Measurements from ENCODE around the gene CNDP2. TPM values are rescaled to one million over a fixed set of nuclear protein-coding genes. Genes with fewer than 3 reads are reported as not detected.

CNDP2 gene
- total RNA-seq, 1 donor from 2014 or later = 67.4 TPM

DNA sequence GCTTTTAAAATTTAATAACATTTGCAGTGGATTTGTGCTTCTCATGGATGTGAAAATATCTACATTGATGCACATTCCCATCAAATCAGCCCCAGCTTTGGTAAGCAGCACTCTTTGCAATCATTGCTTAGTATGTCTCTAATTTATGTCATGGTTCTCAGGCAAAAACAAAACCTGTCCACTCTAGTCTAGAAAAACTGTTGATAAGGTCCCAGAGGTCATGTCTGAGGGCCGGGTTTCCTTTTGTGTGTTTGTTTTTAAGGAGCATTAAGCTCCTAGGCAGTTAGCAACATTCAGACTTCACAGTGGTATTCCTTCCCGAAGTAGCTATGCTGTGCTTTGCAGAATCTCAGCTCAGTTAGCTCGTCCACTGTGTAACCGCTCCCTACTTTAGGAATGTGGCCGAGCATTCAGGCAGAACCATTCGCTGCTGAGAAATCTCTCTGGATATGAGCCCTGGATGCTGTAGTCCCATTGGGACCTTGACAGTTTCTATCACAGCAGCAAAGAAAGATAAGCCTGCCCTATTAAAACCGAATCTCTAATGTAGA is 43.1 kb upstream of the CNDP2 start:
- Histone ChIP-seq H3K27me3 (ENCODE audit: control insufficient read depth, insufficient read depth, low read length) (peaks cover 8% of the 10 kb centered on the region), H3K36me3 (ENCODE audit: control insufficient read depth, insufficient read depth, low read length) (no peaks in the 10 kb centered on the region), H3K4me3 (ENCODE audit: low read depth, low read length) (no peak overlapping the region)
- TF ChIP-seq CTCF (IDR thresholded peaks at IDR 0.05; ENCODE audit: insufficient read depth, low read length, severe bottlenecking) = no peak
- DNase-seq (ENCODE audit: low read depth) = no peak
- FAIRE-seq = no peak

GRCh38 chr18:74453642-74454198 is 42.4 kb upstream of the CNDP2 start:
- FAIRE-seq = peak; percentile 55
- peaks cover 8% of the 10 kb centered on the region for H3K27me3 ChIP-seq (ENCODE audit: control insufficient read depth, insufficient read depth, low read length)
- no peak for TF ChIP-seq CTCF (IDR thresholded peaks at IDR 0.05; ENCODE audit: insufficient read depth, low read length, severe bottlenecking)
- no peak overlapping the region for H3K4me3 ChIP-seq (ENCODE audit: low read depth, low read length)
- H3K36me3 ChIP-seq (ENCODE audit: control insufficient read depth, insufficient read depth, low read length) = no peaks in the 10 kb centered on the region
- DNase-seq (ENCODE audit: low read depth) = no peak

DNA sequence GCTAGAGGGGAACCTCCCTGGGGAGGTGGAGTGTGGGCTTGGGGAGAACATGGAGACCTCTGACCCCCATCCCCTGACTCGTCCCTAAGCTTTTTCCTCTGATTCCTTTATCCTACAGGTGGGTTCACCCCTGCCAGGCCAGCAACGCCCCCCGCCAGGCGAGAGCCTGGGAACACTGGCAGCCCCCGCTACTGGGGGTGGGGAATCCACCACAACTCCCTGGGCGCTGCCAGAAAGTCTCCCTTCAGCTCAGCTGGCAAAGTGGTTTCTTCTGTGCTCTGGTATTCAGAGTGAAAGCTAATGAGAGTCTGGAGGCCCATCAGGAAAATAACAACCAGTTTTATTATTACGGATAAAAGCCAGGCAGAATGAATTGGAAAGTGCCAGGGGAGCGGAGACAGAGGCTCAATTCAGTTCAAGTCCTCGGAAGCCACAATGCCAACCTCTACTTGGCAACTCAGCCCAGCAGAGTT is 41.8 kb upstream of the CNDP2 start:
- Histone ChIP-seq H3K27me3 (ENCODE audit: control insufficient read depth, insufficient read depth, low read length) (peaks cover 8% of the 10 kb centered on the region), H3K4me3 (ENCODE audit: low read depth, low read length) (no peak overlapping the region), H3K36me3 (ENCODE audit: control insufficient read depth, insufficient read depth, low read length) (no peaks in the 10 kb centered on the region)
- DNase-seq (ENCODE audit: low read depth) (no peak), FAIRE-seq (no peak)
- no peak for TF ChIP-seq CTCF (IDR thresholded peaks at IDR 0.05; ENCODE audit: insufficient read depth, low read length, severe bottlenecking)

GRCh38 chr18:74455386-74455785 is 40.8 kb upstream of the CNDP2 start:
- DNase-seq (ENCODE audit: low read depth) (no peak), FAIRE-seq (no peak)
- no peak for TF ChIP-seq CTCF (IDR thresholded peaks at IDR 0.05; ENCODE audit: insufficient read depth, low read length, severe bottlenecking)
- Histone ChIP-seq H3K36me3 (ENCODE audit: control insufficient read depth, insufficient read depth, low read length) (no peaks in the 10 kb centered on the region), H3K27me3 (ENCODE audit: control insufficient read depth, insufficient read depth, low read length) (peaks cover 8% of the 10 kb centered on the region), H3K4me3 (ENCODE audit: low read depth, low read length) (no peak overlapping the region)

DNA sequence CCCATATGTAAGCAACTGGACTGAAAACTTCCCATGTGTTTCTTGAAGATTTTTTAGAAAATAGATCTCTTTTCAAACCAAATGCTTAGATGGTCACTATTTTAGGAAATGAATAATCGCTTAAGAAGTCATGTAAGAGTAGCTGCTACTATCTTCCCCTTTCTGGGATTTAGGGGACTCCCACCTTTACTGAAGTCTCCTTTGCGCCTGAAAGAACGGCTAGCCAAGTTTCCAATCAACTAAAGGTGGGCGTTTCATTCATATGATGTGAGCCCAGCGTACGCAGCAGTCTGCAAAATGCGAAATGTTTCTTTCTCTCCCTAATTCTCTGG is 40.2 kb upstream of the CNDP2 start:
- no peak for TF ChIP-seq CTCF (IDR thresholded peaks at IDR 0.05; ENCODE audit: insufficient read depth, low read length, severe bottlenecking)
- Histone ChIP-seq H3K4me3 (ENCODE audit: low read depth, low read length) (no peak overlapping the region), H3K36me3 (ENCODE audit: control insufficient read depth, insufficient read depth, low read length) (no peaks in the 10 kb centered on the region), H3K27me3 (ENCODE audit: control insufficient read depth, insufficient read depth, low read length) (peaks cover 8% of the 10 kb centered on the region)
- DNase-seq (ENCODE audit: low read depth) (no peak), FAIRE-seq (no peak)
